ENCODE data around the gene DHRS7C. TPM values are rescaled to one million over a fixed set of nuclear protein-coding genes. Genes with fewer than 3 reads are reported as not detected.

DHRS7C gene
- polyA plus RNA-seq, 3 donors = not detected

DNA sequence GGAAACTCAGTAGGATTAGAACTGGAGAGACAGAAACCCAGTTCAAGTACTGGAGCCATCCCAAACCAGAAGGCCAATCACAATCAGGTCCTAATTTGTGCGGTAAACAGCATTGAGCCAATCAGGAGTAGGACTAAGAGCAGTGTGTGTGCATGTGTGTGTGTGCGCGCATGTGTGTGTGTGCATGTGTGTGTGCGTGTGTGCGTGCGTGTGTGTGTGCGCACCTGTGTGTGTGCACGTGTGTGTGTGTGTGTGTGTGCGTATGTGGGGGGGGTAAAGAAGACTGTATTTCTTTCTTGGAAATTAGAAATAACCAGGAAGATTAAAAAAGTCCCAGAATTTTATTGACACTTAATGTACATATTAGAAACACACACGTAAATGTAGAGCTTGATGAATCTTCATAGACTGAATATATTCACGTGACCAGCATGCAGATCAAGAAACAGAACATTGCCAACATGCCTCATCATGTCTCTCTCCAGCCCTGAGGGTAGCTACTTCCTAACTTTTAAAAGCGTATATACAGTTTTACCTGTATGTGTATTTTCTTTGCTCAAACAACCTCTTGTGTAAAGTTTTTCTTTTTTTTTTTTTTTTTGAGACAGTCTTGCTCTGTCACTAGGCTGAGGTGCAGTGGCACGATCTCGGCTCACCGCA lies 919 bp upstream of the DHRS7C start:
- Mint-ChIP-seq H3K9me3 (peaks cover 0 to under 1% (median 0%) of the 10 kb centered on the region in 7 donors), H3K36me3 (no peaks in the 10 kb centered on the region), H3K27me3 (ENCODE audit: low read depth in 3 of 3) (peaks cover 2 to 6% (median 4%) of the 10 kb centered on the region in 3 donors), H3K4me1 (no peaks in the 10 kb centered on the region), H3K4me3 (no peak overlapping the region), H3K27ac (no peak overlapping the region)
- no peaks in the 10 kb centered on the region for H3K4me1 ChIP-seq (ENCODE audit: control insufficient read depth in 1 of 2, insufficient read depth in 2 of 2, low read length in 2 of 2)
- H3K27me3 ChIP-seq (ENCODE audit: control insufficient read depth in 2 of 2, insufficient read depth in 2 of 2, low read length in 2 of 2) = no peaks in the 10 kb centered on the region
- no peak overlapping the region for H3K27ac ChIP-seq (ENCODE audit: low read depth in 1 of 2, low read length in 2 of 2)
- no peak for DNase-seq
- intact Hi-C loops (cut with micrococcal nuclease) = no loop called here
- TF ChIP-seq, protein P1, sequence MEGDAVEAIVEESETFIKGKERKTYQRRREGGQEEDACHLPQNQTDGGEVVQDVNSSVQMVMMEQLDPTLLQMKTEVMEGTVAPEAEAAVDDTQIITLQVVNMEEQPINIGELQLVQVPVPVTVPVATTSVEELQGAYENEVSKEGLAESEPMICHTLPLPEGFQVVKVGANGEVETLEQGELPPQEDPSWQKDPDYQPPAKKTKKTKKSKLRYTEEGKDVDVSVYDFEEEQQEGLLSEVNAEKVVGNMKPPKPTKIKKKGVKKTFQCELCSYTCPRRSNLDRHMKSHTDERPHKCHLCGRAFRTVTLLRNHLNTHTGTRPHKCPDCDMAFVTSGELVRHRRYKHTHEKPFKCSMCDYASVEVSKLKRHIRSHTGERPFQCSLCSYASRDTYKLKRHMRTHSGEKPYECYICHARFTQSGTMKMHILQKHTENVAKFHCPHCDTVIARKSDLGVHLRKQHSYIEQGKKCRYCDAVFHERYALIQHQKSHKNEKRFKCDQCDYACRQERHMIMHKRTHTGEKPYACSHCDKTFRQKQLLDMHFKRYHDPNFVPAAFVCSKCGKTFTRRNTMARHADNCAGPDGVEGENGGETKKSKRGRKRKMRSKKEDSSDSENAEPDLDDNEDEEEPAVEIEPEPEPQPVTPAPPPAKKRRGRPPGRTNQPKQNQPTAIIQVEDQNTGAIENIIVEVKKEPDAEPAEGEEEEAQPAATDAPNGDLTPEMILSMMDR (IDR thresholded peaks at IDR 0.05) = no peak
- H4K20me1 ChIP-seq (ENCODE audit: insufficient read depth, low read length) = no peaks in the 10 kb centered on the region
- no peaks in the 10 kb centered on the region for H3K9me3 ChIP-seq (replicated peaks in 1 of 2; ENCODE audit: control insufficient read depth in 1 of 2, insufficient read depth in 1 of 2, low read length in 2 of 2)
- H2AFZ ChIP-seq (ENCODE audit: insufficient read depth, low read depth, low read length, poor library complexity, severe bottlenecking) = no peak overlapping the region
- no peaks in the 10 kb centered on the region for H3K79me2 ChIP-seq (ENCODE audit: insufficient read depth, low read length)
- H3K4me2 ChIP-seq (replicated peaks; ENCODE audit: extremely low read depth, low read length, poor library complexity, severe bottlenecking) = no peak overlapping the region
- WGBS (ENCODE audit: insufficient coverage) = 97% methylated on average over 6 of the region's 15 CpGs
- no peak overlapping the region for H3K9ac ChIP-seq (ENCODE audit: insufficient read depth, low read length, poor library complexity, severe bottlenecking)
- H3K36me3 ChIP-seq (replicated peaks in 1 of 2; ENCODE audit: control insufficient read depth in 1 of 2, insufficient read depth in 2 of 2, low read length in 2 of 2) = no peaks in the 10 kb centered on the region
- no peak overlapping the region for H3K4me3 ChIP-seq (replicated peaks in 1 of 3; ENCODE audit: low read depth in 2 of 3, low read length in 3 of 3)

- WGBS (ENCODE audit: insufficient coverage) = 88% methylated on average over 1 of the region's 4 CpGs
- intact Hi-C loops (cut with micrococcal nuclease) = no loop called here
- no peak for DNase-seq
Observed at GRCh38 chr17:9790316-9790715, 1.1 kb downstream of the DHRS7C start.

More at GRCh38 chr17:9790316-9790715, 1.1 kb downstream of the DHRS7C start:
- no peaks in the 10 kb centered on the region for H3K27me3 ChIP-seq (ENCODE audit: control insufficient read depth in 2 of 2, insufficient read depth in 2 of 2, low read length in 2 of 2)
- H3K36me3 ChIP-seq (replicated peaks in 1 of 2; ENCODE audit: control insufficient read depth in 1 of 2, insufficient read depth in 2 of 2, low read length in 2 of 2) = no peaks in the 10 kb centered on the region
- no peaks in the 10 kb centered on the region for H4K20me1 ChIP-seq (ENCODE audit: insufficient read depth, low read length)
- Mint-ChIP-seq H3K4me3 (no peak overlapping the region), H3K36me3 (no peaks in the 10 kb centered on the region), H3K27ac (no peak overlapping the region), H3K9me3 (no peaks in the 10 kb centered on the region), H3K4me1 (no peaks in the 10 kb centered on the region), H3K27me3 (ENCODE audit: low read depth in 3 of 3) (peaks cover 3 to 8% (median 5%) of the 10 kb centered on the region in 3 donors)
- TF ChIP-seq, protein P1 (IDR thresholded peaks at IDR 0.05) = no peak
- H3K79me2 ChIP-seq (ENCODE audit: insufficient read depth, low read length) = no peaks in the 10 kb centered on the region
- H3K27ac ChIP-seq (ENCODE audit: low read depth in 1 of 2, low read length in 2 of 2) = no peak overlapping the region
- H2AFZ ChIP-seq (ENCODE audit: insufficient read depth, low read depth, low read length, poor library complexity, severe bottlenecking) = no peak overlapping the region
- no peaks in the 10 kb centered on the region for H3K4me1 ChIP-seq (ENCODE audit: control insufficient read depth in 1 of 2, insufficient read depth in 2 of 2, low read length in 2 of 2)
- H3K4me2 ChIP-seq (replicated peaks; ENCODE audit: extremely low read depth, low read length, poor library complexity, severe bottlenecking) = no peak overlapping the region
- H3K9ac ChIP-seq (ENCODE audit: insufficient read depth, low read length, poor library complexity, severe bottlenecking) = no peak overlapping the region
- no peak overlapping the region for H3K4me3 ChIP-seq (replicated peaks in 1 of 3; ENCODE audit: low read depth in 2 of 3, low read length in 3 of 3)
- H3K9me3 ChIP-seq (replicated peaks in 1 of 2; ENCODE audit: control insufficient read depth in 1 of 2, insufficient read depth in 1 of 2, low read length in 2 of 2) = no peaks in the 10 kb centered on the region

All from CD14-positive monocyte (primary cell).